ENCODE measurements around the gene THSD7B.

THSD7B gene

GRCh38 chr2:136809998-136810397 lies 44.7 kb downstream of the THSD7B start:
- no peak for DNase-seq

GRCh38 chr2:136818839-136819238 lies 53.5 kb downstream of the THSD7B start:
- DNase-seq, result no peak

DNA sequence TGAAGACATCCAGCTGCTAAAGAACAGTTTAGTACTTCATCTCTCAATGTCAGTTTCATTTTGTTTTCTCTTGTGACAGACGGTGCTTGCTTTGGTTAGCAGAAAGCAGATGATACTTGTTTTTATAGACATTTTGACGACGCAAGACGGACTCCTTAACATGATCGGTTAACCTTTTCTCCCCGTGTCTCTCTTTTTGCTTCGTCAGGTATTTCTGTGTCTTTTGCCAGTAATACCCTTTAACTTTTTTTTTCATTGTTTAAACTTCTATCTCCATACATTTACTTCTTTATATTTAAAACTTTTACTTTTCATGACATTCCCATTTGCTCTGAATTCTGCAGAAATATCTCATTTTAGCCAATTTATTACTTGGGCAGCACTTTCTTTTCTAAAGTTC lies 57.9 kb downstream of the THSD7B start:
- DNase-seq, result no peak

DNA sequence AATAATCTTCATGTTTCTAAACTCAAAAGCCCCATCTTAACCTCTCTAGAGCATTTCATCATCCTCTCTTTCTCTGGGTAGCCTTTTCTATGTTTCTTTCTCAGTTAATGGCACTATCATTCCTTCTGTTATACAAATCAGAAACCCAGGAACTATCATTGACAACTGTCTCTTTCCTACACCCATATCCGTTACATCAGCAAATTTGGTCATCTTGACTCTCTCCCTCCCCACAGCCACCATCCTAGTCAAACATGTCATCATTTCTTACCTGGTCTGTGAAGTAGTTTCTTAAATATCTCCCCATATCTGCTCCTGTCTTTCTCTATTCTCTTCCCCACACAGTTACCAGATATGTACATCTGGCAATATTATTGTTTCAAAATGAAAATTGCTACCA lies 62.8 kb downstream of the THSD7B start:
- DNase-seq, result no peak

GRCh38 chr2:136828774-136829173 lies 63.4 kb downstream of the THSD7B start:
- DNase-seq, result no peak

GRCh38 chr2:136844546-136844945 lies 79.2 kb downstream of the THSD7B start:
- DNase-seq, result no peak

DNA sequence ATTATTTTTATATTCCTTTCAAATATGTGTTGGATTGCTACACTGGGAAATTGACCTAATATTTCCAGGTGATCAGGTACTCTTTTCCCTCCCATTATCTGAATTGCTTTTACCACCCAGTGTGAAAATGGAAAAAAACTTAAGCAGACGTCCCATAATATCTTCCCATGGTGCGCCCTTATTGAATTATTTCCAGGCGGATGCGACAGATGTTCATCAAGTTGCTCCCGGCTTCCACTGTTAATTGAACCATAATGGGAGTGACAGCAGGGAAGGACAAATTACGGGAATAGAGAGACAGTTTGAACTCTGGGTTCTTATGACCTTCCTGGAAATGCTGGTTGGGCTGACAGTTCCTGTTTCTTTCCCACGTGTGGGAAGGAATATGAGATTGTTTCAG lies 93.3 kb downstream of the THSD7B start:
- no peak for DNase-seq

DNA sequence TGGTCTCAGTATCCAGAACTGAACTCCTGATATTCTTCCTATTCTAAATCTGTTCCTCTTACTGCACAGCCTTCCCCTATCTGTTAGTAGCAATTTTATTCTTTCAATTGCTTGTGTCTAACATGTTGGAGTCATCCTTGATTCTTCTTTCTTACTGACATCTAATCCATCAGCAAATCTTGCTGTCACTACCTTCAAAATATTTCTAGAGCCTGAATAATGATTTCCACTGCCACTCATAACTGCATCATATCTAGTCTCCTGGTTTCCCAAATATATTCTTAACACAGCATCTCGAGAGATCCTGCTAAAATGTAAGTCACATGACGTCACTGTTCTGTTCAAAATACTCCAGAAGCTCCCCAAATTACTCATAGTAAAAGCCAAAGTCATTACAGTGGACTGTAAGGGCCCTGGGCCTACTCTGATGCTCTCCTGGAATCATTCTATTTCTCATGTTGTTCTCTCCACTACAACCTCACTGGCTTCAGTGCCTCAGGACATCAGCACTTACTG lies 95.2 kb downstream of the THSD7B start:
- DNase-seq, result no peak

GRCh38 chr2:136863468-136863867 lies 98.1 kb downstream of the THSD7B start:
- no peak for DNase-seq

- no peak for DNase-seq
Measured at GRCh38 chr2:136863874-136864273, 98.5 kb downstream of the THSD7B start.

DNA sequence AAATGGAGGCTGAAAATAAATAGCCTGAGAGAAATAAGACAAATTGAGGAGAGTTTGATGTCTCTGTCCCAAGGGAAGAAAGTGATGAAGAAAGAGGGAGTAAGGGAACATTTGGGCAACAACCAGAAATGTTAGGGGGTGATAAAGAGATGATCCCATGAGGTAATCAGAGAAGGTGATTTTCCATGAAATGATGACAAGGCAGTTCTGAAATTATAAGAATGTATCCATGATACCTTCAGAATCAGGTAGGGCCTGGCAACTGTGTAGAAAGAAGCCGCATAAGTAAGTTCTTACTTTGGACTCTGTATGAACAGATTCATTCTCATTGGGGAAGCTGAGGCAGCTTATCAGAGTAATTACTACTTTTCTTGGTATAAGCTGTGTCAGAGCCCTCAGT lies 106.1 kb downstream of the THSD7B start:
- DNase-seq, result no peak

GRCh38 chr2:136874258-136874657 lies 108.9 kb downstream of the THSD7B start:
- DNase-seq, result no peak

GRCh38 chr2:136891100-136891499 lies 125.8 kb downstream of the THSD7B start:
- no peak for DNase-seq

GRCh38 chr2:136894007-136894634 lies 128.8 kb downstream of the THSD7B start:
- no peak for DNase-seq

DNA sequence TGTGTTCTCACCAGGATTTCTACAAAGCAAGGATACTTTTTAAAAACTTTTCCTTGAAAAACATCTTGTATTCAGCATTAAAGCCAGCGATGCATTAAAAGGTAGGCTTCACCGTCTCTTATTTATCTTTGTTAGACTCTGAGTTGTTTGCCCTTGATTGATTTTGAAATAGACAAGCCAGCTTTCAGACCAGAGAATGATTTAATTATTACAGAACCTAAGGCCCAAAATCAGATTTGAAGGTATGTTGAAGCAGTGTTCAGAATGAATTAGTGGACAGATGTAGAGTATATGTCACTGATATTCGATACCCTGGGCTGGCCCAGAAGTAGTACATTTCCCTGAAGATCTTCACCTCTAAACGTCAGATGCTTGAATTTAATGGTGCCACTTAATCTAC lies 136.4 kb downstream of the THSD7B start:
- no peak for DNase-seq

DNA sequence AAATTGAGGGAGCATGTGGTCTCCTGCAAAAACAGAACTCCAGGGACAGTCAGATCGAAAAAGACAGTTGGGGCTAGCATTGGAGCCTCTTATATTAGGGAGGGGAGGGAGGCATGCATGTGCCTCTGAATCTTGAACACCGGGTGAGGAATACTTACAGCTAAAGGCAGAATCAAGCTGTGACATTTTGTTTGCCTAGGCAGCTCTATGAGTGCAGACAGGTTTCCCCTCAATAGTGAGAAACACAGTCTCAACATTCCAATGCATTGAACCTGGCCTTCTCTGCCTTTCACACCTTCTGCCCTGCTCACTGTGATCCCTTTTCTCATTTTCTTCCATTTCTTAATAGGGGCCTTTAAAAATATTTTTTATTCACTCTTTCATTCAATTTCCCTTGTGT lies 140.4 kb downstream of the THSD7B start:
- DNase-seq, result no peak

DNA sequence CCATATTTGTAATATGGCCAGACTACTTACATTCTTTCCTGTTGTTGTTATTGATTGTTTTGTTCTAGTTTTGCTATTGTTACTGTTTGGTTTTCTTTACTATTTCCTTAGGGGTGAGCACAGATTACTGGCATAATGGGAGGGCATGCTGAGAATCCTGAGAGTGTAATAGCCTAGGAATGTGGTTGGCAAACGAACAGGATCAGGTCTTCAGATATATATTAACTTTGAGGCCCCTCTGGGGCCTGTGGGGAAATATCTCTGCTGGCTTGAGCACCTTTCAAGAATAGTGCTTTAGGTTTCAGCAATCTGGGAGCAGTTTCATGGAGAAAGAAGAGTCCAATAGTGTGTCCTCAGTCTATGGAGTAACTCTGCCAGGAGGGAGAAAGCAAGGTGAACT lies 144.4 kb downstream of the THSD7B start:
- DNase-seq, result no peak

- DNase-seq, result no peak
Measured at GRCh38 chr2:136916131-136916530, 150.8 kb downstream of the THSD7B start.

DNA sequence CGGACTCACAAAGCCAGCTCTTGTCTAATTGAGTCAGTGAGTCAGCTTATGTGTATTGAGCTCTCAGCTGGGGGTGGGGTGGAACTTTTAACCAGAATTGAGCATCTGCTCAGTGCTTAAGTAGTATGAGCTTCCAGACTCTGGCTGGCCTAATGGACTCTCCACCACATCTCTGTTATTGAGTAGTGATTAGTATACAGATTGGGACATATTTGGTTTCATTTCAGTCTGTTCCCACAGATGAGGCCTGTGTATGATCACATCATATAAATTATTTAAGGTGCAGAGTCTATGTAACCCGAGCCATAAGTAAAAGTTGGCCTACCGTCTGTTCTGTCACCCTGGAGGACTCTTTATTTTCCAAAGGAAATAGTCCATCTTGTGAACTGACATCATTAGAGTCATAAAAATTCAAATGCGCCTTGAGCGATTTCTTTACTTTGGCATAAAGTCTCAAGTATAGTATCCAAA lies 152.1 kb downstream of the THSD7B start:
- DNase-seq, result no peak

GRCh38 chr2:136919682-136920081 lies 154.3 kb downstream of the THSD7B start:
- DNase-seq, result no peak

- no peak for DNase-seq
Measured at GRCh38 chr2:136920652-136921333, 155.4 kb downstream of the THSD7B start.

DNA sequence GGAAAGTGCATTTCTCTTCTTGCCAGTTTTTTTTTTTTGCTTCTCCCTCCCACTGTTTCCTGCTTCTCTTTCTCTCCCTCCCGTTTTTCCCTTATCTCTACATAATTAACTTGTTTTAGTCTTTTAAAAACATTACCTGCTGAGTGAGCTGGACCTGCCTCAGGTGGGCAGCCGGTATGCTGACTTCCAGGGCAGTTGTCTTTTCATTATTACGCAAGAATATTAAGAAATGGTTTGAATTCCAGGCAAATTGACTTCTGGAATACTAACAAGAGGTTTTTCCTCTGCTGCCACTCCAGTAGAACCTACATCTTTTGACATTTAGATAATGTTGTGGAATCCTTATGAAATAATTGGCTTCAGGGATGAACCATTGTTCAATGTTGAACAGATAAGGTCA lies 161.8 kb downstream of the THSD7B start:
- DNase-seq, result no peak

DNA sequence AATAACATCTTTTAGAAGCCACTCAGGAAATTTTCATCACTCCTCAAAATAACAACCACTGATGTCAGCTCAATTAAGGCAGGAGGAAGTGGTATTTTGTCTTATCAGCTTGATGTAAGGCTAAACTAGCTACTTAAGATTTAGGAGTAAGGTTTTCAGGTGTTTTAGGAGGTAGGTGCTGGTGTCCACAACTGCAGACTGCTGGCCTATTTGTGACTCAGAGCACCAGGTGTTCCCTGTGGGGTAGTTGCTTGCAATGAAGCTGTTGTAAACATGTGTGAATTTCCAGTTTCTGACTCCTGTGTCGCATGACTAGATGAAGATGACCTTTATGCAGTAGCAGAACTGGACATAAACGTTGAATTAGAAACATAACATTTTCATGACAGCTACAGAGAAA lies 164.2 kb downstream of the THSD7B start:
- no peak for DNase-seq

- no peak for DNase-seq
Measured at GRCh38 chr2:136932700-136933099, 167.4 kb downstream of the THSD7B start.

DNA sequence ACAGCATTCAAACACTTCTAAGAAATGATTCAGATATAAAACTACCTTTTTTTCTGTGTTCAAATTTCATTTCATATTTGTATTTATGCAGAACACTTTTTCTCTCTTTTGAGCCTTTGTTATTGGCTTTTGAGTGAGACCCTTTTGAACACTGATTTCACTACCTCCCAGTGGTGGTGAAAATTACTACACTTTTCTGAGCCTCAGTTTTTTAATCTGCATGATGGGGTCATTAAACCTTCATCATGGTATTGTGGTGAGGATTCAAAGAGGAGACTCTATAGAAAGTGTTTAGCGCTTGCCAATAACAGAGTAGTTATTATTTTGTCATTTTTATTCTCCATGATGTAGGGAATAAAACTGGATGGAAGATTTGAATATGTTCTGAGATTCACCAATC lies 169.8 kb downstream of the THSD7B start:
- DNase-seq, result no peak

Data from activated T-cell treated with anti-CD3 and anti-CD28 coated beads, Interleukin-2, amount 50 U/mL, for 1 hour (primary cell).